ENCODE data around the gene MMP7. TPM values are rescaled to one million over a fixed set of nuclear protein-coding genes. Genes with fewer than 3 reads are reported as not detected.

Gene MMP7
- total and polyA plus RNA-seq, 2 donors (not counting 1 experiment from before 2014, with no cell fraction given), result not detected

- Histone ChIP-seq H3K4me1 (ENCODE audit: control insufficient read depth in 2 of 2, insufficient read depth in 2 of 2, low read length in 2 of 2) (peaks cover 0 to 7% of the 10 kb centered on the region in 2 donors), H2AFZ (ENCODE audit: insufficient read depth, low read depth, low read length, poor library complexity, severe bottlenecking) (no peak overlapping the region), H3K79me2 (ENCODE audit: control insufficient read depth, insufficient read depth, low read length) (no peaks in the 10 kb centered on the region), H3K27me3 (replicated peaks in 1 of 4; ENCODE audit: control extremely low read depth in 1 of 4, control insufficient read depth in 3 of 4, insufficient read depth in 4 of 4, low read length in 3 of 4) (no peaks in the 10 kb centered on the region), H3K4me2 (replicated peaks; ENCODE audit: low read depth, low read length, poor library complexity, severe bottlenecking) (no peak overlapping the region), H3K4me3 (ENCODE audit: control extremely low read depth in 1 of 5, extremely low read depth in 1 of 5, insufficient read depth in 1 of 5, low read depth in 2 of 5, low read length in 4 of 5) (no peak overlapping the region), H3K9ac (ENCODE audit: low read length) (no peak overlapping the region), H4K20me1 (ENCODE audit: control insufficient read depth, insufficient read depth, low read length, poor library complexity, severe bottlenecking) (no peaks in the 10 kb centered on the region), H3K36me3 (replicated peaks in 1 of 2; ENCODE audit: control extremely low read depth in 1 of 2, control insufficient read depth in 1 of 2, extremely low read depth in 1 of 2, insufficient read depth in 2 of 2, low read length in 1 of 2) (no peaks in the 10 kb centered on the region), H3K9me3 (ENCODE audit: control extremely low read depth in 1 of 3, control insufficient read depth in 2 of 3, insufficient read depth in 1 of 3, low read length in 2 of 3) (no peaks in the 10 kb centered on the region), H3K27ac (ENCODE audit: low read length in 2 of 2) (no peak overlapping the region)
- intact Hi-C loops (cut with micrococcal nuclease), result no loop called here
- no peaks in the 10 kb centered on the region for H3K9me3 Mint-ChIP-seq (ENCODE audit: insufficient read depth)
- H3K4me1 Mint-ChIP-seq, result peaks cover 14% of the 10 kb centered on the region
- ChIA-PET POLR2A (interaction anchor here (0.7 kb wide), 1 partner anchor 119 kb away, joined by 8 read pairs; no protein-coding TSS in a partner anchor), CTCF (interaction anchor here (0.7 to 3.1 kb wide), 10 partner anchors 9 to 157 kb away, joined by 3 to 23 read pairs (median 6); no protein-coding TSS in a partner anchor)
- WGBS (ENCODE audit: insufficient coverage), result no CpG with 5 or more reads among the region's 3 CpGs
- ATAC-seq (ENCODE audit: low read depth) (no peak), DNase-seq (no peak)
- no peak overlapping the region for H3K27ac Mint-ChIP-seq
- no peak overlapping the region for H3K4me3 Mint-ChIP-seq
- H3K27me3 Mint-ChIP-seq, result no peaks in the 10 kb centered on the region
- TF ChIP-seq EZH2 (IDR thresholded peaks at IDR 0.05; ENCODE audit: borderline replicate concordance, insufficient read depth, low read depth, low read length, poor library complexity, severe bottlenecking) (no peak), CTCF (IDR thresholded peaks at IDR 0.05) (no peak)
Observed at GRCh38 chr11:102499151-102499550, 31.4 kb downstream of the MMP7 start.

- TF ChIP-seq CTCF (IDR thresholded peaks at IDR 0.05), result no peak
- ChIA-PET POLR2A (no interaction called here), CTCF (interaction anchor here (1.3 to 1.8 kb wide), 8 partner anchors 9 to 209 kb away, joined by 3 to 99 read pairs (median 20); no protein-coding TSS in a partner anchor)
- no peaks in the 10 kb centered on the region for H3K27me3 Mint-ChIP-seq
- H3K4me2 ChIP-seq (replicated peaks; ENCODE audit: low read depth, low read length, poor library complexity, severe bottlenecking), result no peak overlapping the region
- H4K20me1 ChIP-seq (ENCODE audit: control insufficient read depth, insufficient read depth, low read length, poor library complexity, severe bottlenecking), result no peaks in the 10 kb centered on the region
- H3K27ac ChIP-seq (ENCODE audit: low read length in 2 of 2), result no peak overlapping the region
- no peaks in the 10 kb centered on the region for H3K27me3 ChIP-seq (replicated peaks in 1 of 4; ENCODE audit: control extremely low read depth in 1 of 4, control insufficient read depth in 3 of 4, insufficient read depth in 4 of 4, low read length in 3 of 4)
- H2AFZ ChIP-seq (ENCODE audit: insufficient read depth, low read depth, low read length, poor library complexity, severe bottlenecking), result no peak overlapping the region
- intact Hi-C loops (cut with micrococcal nuclease), result no loop called here
- ATAC-seq (ENCODE audit: low read depth) (no peak), DNase-seq (no peak)
- no peak overlapping the region for H3K9ac ChIP-seq (ENCODE audit: low read length)
- no peak overlapping the region for H3K4me3 ChIP-seq (ENCODE audit: control extremely low read depth in 1 of 5, extremely low read depth in 1 of 5, insufficient read depth in 1 of 5, low read depth in 2 of 5, low read length in 4 of 5)
- no peak overlapping the region for H3K27ac Mint-ChIP-seq
- H3K79me2 ChIP-seq (ENCODE audit: control insufficient read depth, insufficient read depth, low read length), result no peaks in the 10 kb centered on the region
- no peaks in the 10 kb centered on the region for H3K9me3 ChIP-seq (ENCODE audit: control extremely low read depth in 1 of 3, control insufficient read depth in 2 of 3, insufficient read depth in 1 of 3, low read length in 2 of 3)
- H3K4me3 Mint-ChIP-seq, result no peak overlapping the region
- peaks cover 14% of the 10 kb centered on the region for H3K4me1 Mint-ChIP-seq
- no peaks in the 10 kb centered on the region for H3K9me3 Mint-ChIP-seq (ENCODE audit: insufficient read depth)
- peaks cover 0 to 7% of the 10 kb centered on the region in 2 donors for H3K4me1 ChIP-seq (ENCODE audit: control insufficient read depth in 2 of 2, insufficient read depth in 2 of 2, low read length in 2 of 2)
- WGBS (ENCODE audit: insufficient coverage), result no CpG with 5 or more reads among the region's 4 CpGs
- no peaks in the 10 kb centered on the region for H3K36me3 ChIP-seq (replicated peaks in 1 of 2; ENCODE audit: control extremely low read depth in 1 of 2, control insufficient read depth in 1 of 2, extremely low read depth in 1 of 2, insufficient read depth in 2 of 2, low read length in 1 of 2)
Observed at GRCh38 chr11:102497061-102497460, 33.5 kb downstream of the MMP7 start.
